ENCODE data around the gene SLC2A8. TPM values are rescaled to one million over a fixed set of nuclear protein-coding genes. Genes with fewer than 3 reads are reported as not detected.
A peak's percentile ranks its signal among the peaks of the same experiment; 100 is the strongest.

SLC2A8 gene
- total RNA-seq, 1 experiment from 2014 or later: 37.4 TPM

DNA sequence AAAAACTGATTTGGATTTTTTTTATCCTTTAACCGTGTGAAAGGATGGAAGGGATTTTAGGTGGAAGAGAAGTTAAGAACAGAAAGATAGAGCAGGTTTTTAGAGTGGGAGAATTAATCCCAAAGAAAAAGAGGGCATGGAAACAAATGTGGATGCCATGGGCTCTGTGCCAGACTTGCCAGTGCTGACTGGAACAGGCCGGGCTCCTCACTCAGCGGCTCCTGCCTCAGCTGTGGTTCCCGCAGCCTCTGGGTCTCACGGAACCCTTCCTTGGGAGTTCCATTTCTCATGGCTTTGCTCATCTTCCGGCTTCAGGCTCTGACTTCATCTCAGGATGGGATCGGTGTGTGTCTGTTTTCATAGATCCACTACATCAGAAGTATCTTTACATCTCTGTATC lies 30.4 kb upstream of the SLC2A8 start (continued):
- TF ChIP-seq, protein P1, sequence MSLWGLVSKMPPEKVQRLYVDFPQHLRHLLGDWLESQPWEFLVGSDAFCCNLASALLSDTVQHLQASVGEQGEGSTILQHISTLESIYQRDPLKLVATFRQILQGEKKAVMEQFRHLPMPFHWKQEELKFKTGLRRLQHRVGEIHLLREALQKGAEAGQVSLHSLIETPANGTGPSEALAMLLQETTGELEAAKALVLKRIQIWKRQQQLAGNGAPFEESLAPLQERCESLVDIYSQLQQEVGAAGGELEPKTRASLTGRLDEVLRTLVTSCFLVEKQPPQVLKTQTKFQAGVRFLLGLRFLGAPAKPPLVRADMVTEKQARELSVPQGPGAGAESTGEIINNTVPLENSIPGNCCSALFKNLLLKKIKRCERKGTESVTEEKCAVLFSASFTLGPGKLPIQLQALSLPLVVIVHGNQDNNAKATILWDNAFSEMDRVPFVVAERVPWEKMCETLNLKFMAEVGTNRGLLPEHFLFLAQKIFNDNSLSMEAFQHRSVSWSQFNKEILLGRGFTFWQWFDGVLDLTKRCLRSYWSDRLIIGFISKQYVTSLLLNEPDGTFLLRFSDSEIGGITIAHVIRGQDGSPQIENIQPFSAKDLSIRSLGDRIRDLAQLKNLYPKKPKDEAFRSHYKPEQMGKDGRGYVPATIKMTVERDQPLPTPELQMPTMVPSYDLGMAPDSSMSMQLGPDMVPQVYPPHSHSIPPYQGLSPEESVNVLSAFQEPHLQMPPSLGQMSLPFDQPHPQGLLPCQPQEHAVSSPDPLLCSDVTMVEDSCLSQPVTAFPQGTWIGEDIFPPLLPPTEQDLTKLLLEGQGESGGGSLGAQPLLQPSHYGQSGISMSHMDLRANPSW (CRISPR knock-in tag; conservative IDR thresholded peaks at IDR 0.05; ENCODE audit: low read depth): no peak
- TF ChIP-seq ELF4 (CRISPR knock-in tag; IDR thresholded peaks at IDR 0.05; ENCODE audit: low read depth): no peak

DNA sequence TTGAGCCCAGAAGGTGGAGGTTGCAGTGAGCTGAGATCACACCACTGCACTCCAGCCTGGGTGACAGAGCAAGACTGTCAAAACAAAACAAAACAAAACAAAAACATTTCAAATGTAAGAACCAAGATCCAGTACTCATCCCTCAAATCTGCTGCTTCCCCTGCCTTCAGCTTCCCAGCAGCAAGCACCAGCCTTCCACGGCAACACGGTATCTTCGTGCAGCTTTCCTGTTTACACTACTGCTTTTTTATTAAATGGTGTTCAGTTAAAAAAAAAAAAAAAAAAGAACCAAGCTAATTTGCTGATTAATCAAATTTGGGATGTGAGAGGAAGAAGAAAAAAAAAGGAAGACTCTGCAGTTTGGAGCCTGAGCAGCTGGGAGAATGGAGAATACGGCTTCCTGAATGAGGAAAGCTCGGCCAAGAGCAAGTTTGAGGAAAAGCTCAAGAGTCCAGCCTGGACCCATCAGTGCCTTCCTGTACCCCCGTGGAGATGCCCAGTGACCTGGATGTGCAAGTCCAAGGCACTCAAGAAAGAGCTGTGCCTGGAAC lies 28.0 kb upstream of the SLC2A8 start:
- DNase-seq (ENCODE audit: low spot score) (no peak), ATAC-seq (peak; percentile 23)
- Mint-ChIP-seq H3K9me3 (no peaks in the 10 kb centered on the region), H3K36me3 (no peaks in the 10 kb centered on the region), H3K27ac (no peak overlapping the region), H3K4me1 (peaks cover 27% of the 10 kb centered on the region), H3K27me3 (ENCODE audit: low read depth) (no peaks in the 10 kb centered on the region), H3K4me3 (no peak overlapping the region)
- TF ChIP-seq, protein P2, sequence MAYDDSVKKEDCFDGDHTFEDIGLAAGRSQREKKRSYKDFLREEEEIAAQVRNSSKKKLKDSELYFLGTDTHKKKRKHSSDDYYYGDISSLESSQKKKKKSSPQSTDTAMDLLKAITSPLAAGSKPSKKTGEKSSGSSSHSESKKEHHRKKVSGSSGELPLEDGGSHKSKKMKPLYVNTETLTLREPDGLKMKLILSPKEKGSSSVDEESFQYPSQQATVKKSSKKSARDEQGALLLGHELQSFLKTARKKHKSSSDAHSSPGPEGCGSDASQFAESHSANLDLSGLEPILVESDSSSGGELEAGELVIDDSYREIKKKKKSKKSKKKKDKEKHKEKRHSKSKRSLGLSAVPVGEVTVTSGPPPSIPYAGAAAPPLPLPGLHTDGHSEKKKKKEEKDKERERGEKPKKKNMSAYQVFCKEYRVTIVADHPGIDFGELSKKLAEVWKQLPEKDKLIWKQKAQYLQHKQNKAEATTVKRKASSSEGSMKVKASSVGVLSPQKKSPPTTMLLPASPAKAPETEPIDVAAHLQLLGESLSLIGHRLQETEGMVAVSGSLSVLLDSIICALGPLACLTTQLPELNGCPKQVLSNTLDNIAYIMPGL (CRISPR knock-in tag; IDR thresholded peaks at IDR 0.05): no peak
- TF ChIP-seq PRRX2 (CRISPR knock-in tag; IDR thresholded peaks at IDR 0.05): no peak
- ChIA-PET POLR2A (interaction anchor here (1.2 kb wide), 1 partner anchor 28 kb away, joined by 6 read pairs; the partner anchor contains the start of gene SLC2A8), CTCF (interaction anchor here (0.6 to 2.6 kb wide), 14 partner anchors 10 to 429 kb away, joined by 3 to 11 read pairs (median 4); partner anchors contain the start of genes SLC2A8 and ZNF79)

DNA sequence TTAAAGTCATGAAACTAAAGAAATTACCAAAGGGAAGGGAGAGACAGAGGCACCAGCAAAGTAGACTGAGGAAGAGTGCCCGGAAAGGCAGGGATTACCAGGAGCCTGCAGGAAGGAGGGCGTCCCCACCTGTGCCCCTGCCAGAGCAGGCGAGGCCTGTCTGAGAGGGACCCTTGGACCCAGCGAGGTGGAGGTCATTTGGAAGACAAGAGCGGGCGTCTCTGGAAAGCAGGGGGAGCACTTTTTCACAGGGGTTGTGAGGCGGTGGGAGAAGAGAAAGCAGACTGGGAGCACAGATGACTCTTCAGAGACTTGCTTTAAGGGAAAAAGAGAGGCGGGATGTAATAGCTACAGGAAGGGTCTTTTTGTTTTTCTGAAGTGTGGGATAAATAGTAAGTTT lies 27.5 kb upstream of the SLC2A8 start:
- ATAC-seq: peak; percentile 77

DNA sequence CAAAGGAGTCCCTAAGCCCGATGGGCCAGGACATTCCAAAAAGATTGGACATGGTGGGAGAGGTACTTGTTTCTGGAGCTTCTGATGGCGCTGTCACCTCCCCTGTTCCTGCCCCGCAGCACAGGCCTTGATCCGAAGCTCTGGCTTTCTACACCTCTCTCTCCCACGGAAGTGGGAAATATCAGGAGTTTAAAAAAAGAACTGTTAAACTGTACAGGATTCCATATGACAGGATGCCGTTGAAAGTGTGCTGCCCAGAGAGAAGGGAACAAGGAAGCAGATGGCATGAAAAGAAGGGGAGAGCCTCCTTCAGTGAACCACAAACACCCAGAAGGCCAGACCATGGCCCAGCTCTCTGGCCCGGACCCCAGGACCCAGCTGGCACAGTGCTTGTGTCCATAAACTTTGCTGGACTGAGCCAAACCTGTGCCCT lies 26.8 kb upstream of the SLC2A8 start:
- no peaks in the 10 kb centered on the region for H3K27me3 Mint-ChIP-seq (ENCODE audit: low read depth)
- H3K36me3 Mint-ChIP-seq: no peaks in the 10 kb centered on the region
- CTCF ChIA-PET: interaction anchor here (1.0 to 2.6 kb wide), 7 partner anchors 10 to 160 kb away, joined by 3 to 11 read pairs (median 7); partner anchors contain the start of genes SLC2A8 and ZNF79
- H3K27ac Mint-ChIP-seq: 0 out of 2 replicates have a peak overlapping the region, but pooled peaks have one; percentile 23
- no peak overlapping the region for H3K4me3 Mint-ChIP-seq
- H3K9me3 Mint-ChIP-seq: no peaks in the 10 kb centered on the region
- H3K4me1 Mint-ChIP-seq: peaks cover 27% of the 10 kb centered on the region
- ATAC-seq (no peak), DNase-seq (ENCODE audit: low spot score) (no peak)
- POLR2A ChIA-PET: no interaction called here
- TF ChIP-seq ZNF121 (CRISPR knock-in tag; IDR thresholded peaks at IDR 0.05) (no peak), SP1 (CRISPR knock-in tag; conservative IDR thresholded peaks at IDR 0.05) (no peak), GRHL2 (CRISPR knock-in tag; IDR thresholded peaks at IDR 0.05; ENCODE audit: insufficient replicate concordance, severe bottlenecking) (no peak), EMX1 (CRISPR knock-in tag; IDR thresholded peaks at IDR 0.05) (no peak), ZNF396 (CRISPR knock-in tag; IDR thresholded peaks at IDR 0.05; ENCODE audit: borderline replicate concordance) (no peak), NFYB (CRISPR knock-in tag; conservative IDR thresholded peaks at IDR 0.05; ENCODE audit: low read depth) (no peak), HMGA2 (CRISPR knock-in tag; IDR thresholded peaks at IDR 0.05) (no peak), ZNF416 (CRISPR knock-in tag; IDR thresholded peaks at IDR 0.05) (no peak), ZNF219 (CRISPR knock-in tag; IDR thresholded peaks at IDR 0.05; ENCODE audit: borderline replicate concordance) (no peak), ZNF263 (CRISPR knock-in tag; IDR thresholded peaks at IDR 0.05; ENCODE audit: low read depth) (no peak), NFATC4 (CRISPR knock-in tag; IDR thresholded peaks at IDR 0.05) (no peak)
- TF ChIP-seq, protein P3, sequence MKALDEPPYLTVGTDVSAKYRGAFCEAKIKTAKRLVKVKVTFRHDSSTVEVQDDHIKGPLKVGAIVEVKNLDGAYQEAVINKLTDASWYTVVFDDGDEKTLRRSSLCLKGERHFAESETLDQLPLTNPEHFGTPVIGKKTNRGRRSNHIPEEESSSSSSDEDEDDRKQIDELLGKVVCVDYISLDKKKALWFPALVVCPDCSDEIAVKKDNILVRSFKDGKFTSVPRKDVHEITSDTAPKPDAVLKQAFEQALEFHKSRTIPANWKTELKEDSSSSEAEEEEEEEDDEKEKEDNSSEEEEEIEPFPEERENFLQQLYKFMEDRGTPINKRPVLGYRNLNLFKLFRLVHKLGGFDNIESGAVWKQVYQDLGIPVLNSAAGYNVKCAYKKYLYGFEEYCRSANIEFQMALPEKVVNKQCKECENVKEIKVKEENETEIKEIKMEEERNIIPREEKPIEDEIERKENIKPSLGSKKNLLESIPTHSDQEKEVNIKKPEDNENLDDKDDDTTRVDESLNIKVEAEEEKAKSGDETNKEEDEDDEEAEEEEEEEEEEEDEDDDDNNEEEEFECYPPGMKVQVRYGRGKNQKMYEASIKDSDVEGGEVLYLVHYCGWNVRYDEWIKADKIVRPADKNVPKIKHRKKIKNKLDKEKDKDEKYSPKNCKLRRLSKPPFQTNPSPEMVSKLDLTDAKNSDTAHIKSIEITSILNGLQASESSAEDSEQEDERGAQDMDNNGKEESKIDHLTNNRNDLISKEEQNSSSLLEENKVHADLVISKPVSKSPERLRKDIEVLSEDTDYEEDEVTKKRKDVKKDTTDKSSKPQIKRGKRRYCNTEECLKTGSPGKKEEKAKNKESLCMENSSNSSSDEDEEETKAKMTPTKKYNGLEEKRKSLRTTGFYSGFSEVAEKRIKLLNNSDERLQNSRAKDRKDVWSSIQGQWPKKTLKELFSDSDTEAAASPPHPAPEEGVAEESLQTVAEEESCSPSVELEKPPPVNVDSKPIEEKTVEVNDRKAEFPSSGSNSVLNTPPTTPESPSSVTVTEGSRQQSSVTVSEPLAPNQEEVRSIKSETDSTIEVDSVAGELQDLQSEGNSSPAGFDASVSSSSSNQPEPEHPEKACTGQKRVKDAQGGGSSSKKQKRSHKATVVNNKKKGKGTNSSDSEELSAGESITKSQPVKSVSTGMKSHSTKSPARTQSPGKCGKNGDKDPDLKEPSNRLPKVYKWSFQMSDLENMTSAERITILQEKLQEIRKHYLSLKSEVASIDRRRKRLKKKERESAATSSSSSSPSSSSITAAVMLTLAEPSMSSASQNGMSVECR (CRISPR knock-in tag; IDR thresholded peaks at IDR 0.05; ENCODE audit: borderline replicate concordance): no peak
- TF ChIP-seq, protein P4, sequence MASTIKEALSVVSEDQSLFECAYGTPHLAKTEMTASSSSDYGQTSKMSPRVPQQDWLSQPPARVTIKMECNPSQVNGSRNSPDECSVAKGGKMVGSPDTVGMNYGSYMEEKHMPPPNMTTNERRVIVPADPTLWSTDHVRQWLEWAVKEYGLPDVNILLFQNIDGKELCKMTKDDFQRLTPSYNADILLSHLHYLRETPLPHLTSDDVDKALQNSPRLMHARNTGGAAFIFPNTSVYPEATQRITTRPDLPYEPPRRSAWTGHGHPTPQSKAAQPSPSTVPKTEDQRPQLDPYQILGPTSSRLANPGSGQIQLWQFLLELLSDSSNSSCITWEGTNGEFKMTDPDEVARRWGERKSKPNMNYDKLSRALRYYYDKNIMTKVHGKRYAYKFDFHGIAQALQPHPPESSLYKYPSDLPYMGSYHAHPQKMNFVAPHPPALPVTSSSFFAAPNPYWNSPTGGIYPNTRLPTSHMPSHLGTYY (CRISPR knock-in tag; IDR thresholded peaks at IDR 0.05): no peak
- TF ChIP-seq, protein P5, sequence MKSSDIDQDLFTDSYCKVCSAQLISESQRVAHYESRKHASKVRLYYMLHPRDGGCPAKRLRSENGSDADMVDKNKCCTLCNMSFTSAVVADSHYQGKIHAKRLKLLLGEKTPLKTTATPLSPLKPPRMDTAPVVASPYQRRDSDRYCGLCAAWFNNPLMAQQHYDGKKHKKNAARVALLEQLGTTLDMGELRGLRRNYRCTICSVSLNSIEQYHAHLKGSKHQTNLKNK (CRISPR knock-in tag; IDR thresholded peaks at IDR 0.05): no peak

More for the DNA sequence above, 27.5 kb upstream of the SLC2A8 start:
- DNase-seq (ENCODE audit: low spot score): peak; percentile 40
- Mint-ChIP-seq H3K36me3 (no peaks in the 10 kb centered on the region), H3K27me3 (ENCODE audit: low read depth) (no peaks in the 10 kb centered on the region), H3K4me3 (no peak overlapping the region), H3K9me3 (no peaks in the 10 kb centered on the region), H3K4me1 (peaks cover 27% of the 10 kb centered on the region), H3K27ac (peak overlapping the region; percentile 77)
- POLR2A ChIA-PET: interaction anchor here (1.2 kb wide), 1 partner anchor 28 kb away, joined by 6 read pairs; the partner anchor contains the start of gene SLC2A8
- CTCF ChIA-PET: interaction anchor here (0.6 to 2.6 kb wide), 12 partner anchors 9 to 429 kb away, joined by 3 to 11 read pairs (median 4); partner anchors contain the start of genes SLC2A8 and ZNF79
- TF ChIP-seq NFE2L1 (CRISPR knock-in tag; IDR thresholded peaks at IDR 0.05) (no peak), ZNF263 (CRISPR knock-in tag; IDR thresholded peaks at IDR 0.05; ENCODE audit: low read depth) (peak; percentile 63)

Data from WTC11 (cell line).